PFSK-1 (cell line): Measurements from ENCODE around the gene NLGN4X.

Experiments
- FOXP2 ChIP-seq: optimal IDR thresholded peaks from 2 replicates; pipeline ENCODE3; 2011; ENCODE audit warnings: borderline replicate concordance, control low read depth, inconsistent platforms; ENCODE audit not compliant: insufficient read depth; ENCODE audit errors: extremely low read length, extremely low read depth
- POLR2AphosphoS5 ChIP-seq: IDR thresholded peaks from 2 replicates; pipeline ENCODE4 v1.6.1; 2012; ENCODE audit warnings: low read depth, mild to moderate bottlenecking, control low read depth, low read length, moderate library complexity
- REST ChIP-seq, 2 experiments: IDR thresholded peaks; 2 replicates each; pipeline versions ENCODE4 v1.6.1 to v1.8.0; 2011 to 2012; ENCODE audit warnings: low read depth in 2 of 2, low read length in 2 of 2, control low read depth in 1 of 2, inconsistent platforms in 1 of 2, mild to moderate bottlenecking in 1 of 2, moderate library complexity in 1 of 2; ENCODE audit not compliant: insufficient read depth in 1 of 2
- SIN3A ChIP-seq: IDR thresholded peaks from 2 replicates; pipeline ENCODE4 v1.6.1; 2012; ENCODE audit warnings: mild to moderate bottlenecking, low read length, moderate library complexity, borderline replicate concordance; ENCODE audit not compliant: insufficient read depth
- TAF1 ChIP-seq: IDR thresholded peaks from 2 replicates; pipeline ENCODE4 v1.6.1; 2012; ENCODE audit warnings: low read length, control low read depth, borderline replicate concordance; ENCODE audit not compliant: insufficient read depth

Gene NLGN4X

DNA sequence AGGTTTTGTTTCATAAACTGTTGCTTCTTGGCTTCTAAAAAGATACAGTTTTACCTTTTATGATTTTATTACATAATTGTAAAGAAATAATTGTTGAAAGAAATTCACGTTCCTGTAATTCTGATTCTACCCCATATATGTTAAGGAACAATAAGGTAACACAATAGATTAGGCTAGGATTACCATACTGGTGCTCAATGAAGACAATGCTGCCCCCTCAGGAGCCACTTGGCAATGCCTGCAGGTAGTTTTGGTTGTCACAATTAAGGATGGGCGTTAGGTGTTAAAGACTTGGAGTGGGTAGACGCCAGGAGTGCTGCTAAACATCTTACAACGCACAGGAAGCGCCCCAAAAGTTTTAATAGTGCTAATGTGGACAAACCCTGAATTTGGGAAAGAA lies 133.2 kb downstream of the NLGN4X start:
- no peak for TF ChIP-seq REST (IDR thresholded peaks at IDR 0.05; ENCODE audit: insufficient read depth in 1 of 2, low read depth in 2 of 2, low read length in 2 of 2)

GRCh38 chrX:6074532-6074931 lies 154.1 kb downstream of the NLGN4X start:
- TF ChIP-seq REST (IDR thresholded peaks at IDR 0.05; ENCODE audit: insufficient read depth in 1 of 2, low read depth in 2 of 2, low read length in 2 of 2) (no peak), FOXP2 (no peak)

- TF ChIP-seq FOXP2: no peak
- TF ChIP-seq SIN3A: no peak
- TF ChIP-seq REST (IDR thresholded peaks at IDR 0.05; ENCODE audit: insufficient read depth in 1 of 2, low read depth in 2 of 2, low read length in 2 of 2): no peak
Measured at GRCh38 chrX:6071731-6072130, 156.9 kb downstream of the NLGN4X start.

GRCh38 chrX:6067600-6067999 lies 161.1 kb downstream of the NLGN4X start:
- TF ChIP-seq TAF1: no peak
- TF ChIP-seq SIN3A: no peak
- no peak for TF ChIP-seq FOXP2
- no peak for TF ChIP-seq POLR2AphosphoS5
- TF ChIP-seq REST (IDR thresholded peaks at IDR 0.05; ENCODE audit: insufficient read depth in 1 of 2, low read depth in 2 of 2, low read length in 2 of 2): no peak

- TF ChIP-seq FOXP2 (no peak), TAF1 (no peak), POLR2AphosphoS5 (no peak), REST (IDR thresholded peaks at IDR 0.05; ENCODE audit: insufficient read depth in 1 of 2, low read depth in 2 of 2, low read length in 2 of 2) (no peak), SIN3A (no peak)
Measured at GRCh38 chrX:6053141-6053540, 175.5 kb downstream of the NLGN4X start.
